NCI-H524 (cell line): Measurements from ENCODE around the gene C1QTNF5.
A peak's percentile ranks its signal among the peaks of the same experiment; 100 is the strongest.

ENCODE experiments used
- DNase-seq, 2 experiments: peaks; one replicate each; lab custom pipeline; 2025; lab: John Stamatoyannopoulos, UW

Gene C1QTNF5

DNA sequence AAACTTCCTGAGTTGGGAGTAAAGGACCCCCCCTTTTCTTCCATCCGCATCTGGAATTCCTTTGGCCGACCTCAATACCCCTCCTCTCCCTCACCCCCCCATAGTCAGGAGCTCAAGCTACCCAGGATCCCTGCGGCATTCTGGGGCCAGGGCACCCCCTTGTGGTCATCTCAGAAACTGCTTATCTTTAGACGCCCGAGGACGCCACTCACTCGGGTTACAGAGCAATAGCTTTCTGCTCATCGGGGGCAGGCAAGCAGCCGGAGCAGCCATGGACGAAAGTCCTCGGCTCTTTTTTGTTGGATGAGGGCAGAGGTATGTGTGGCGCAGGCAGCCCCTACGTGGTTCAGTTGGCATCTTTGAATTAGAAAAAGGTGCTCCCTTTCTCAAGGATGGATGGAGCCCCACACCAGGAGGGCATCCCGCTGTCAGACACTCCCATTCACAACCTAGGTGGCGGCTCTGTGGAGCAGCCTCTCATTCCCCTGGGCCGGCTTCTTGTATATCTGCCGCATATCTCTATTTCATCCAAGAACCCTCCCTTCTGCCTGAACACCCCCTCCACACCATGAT, 2.3 kb downstream of the C1QTNF5 start:
- peak; percentile 13 to 71 for DNase-seq

DNA sequence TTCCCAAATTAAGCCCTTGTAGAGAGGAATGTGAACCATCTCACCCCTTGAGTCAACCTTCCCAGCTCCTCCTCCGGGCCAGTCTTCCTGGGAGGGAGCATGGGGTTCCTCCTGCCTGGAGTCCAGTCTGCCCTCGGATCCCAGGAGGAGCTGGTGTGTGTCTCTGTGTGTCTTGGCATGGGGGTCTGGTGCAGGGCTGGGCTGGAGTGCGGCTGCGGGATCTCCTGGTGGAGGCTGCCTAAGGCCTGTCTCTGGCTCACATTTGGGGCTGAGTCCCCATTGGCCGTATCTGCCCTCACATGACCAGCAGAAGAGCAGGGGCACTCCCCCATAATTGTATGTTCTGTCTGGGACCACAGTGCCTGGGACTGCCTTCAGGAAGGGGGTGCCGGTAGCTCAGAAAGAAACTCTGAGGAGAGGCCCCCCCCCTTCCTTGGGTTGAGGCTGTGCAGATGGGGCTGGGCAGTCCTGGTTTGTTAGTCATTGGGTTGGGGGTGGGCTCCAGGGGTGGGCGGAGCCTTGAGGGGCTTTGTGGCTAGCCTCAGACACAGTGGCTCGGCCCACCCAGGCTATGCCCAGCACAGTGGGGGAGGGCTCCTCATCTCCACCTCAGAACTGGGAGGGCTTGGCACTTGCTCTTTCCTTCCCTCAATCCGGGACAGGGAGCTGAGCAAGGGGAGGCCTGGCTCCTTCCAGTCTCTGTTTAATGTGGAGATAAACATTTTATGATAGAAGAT, 2.9 kb downstream of the C1QTNF5 start:
- peak in 1 of 2 experiments; percentile 31 for DNase-seq

- no peak for DNase-seq
Measured at GRCh38 chr11:119336744-119337469, 3.8 kb downstream of the C1QTNF5 start.

GRCh38 chr11:119335655-119336543, 4.8 kb downstream of the C1QTNF5 start:
- DNase-seq, result no peak

DNA sequence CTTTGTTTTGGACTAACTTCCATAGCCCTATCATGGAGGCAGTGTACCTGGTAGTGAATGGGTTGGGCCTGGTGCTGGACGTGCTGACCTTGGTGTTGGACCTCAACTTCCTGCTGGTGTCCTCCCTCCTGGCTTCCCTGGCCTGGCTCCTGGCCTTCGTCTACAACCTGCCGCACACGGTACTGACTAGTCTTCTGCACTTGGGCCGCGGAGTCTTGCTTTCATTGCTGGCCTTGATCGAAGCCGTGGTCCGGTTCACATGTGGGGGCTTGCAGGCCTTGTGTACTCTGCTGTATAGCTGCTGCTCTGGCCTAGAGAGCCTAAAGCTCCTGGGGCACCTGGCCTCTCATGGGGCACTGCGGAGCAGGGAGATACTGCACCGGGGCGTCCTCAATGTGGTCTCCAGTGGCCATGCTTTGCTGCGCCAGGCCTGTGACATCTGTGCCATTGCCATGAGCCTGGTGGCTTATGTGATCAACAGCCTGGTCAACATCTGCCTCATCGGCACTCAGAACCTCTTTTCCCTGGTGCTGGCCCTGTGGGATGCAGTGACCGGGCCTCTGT, 5.5 kb downstream of the C1QTNF5 start:
- peak in 1 of 2 experiments; percentile 13 for DNase-seq

DNA sequence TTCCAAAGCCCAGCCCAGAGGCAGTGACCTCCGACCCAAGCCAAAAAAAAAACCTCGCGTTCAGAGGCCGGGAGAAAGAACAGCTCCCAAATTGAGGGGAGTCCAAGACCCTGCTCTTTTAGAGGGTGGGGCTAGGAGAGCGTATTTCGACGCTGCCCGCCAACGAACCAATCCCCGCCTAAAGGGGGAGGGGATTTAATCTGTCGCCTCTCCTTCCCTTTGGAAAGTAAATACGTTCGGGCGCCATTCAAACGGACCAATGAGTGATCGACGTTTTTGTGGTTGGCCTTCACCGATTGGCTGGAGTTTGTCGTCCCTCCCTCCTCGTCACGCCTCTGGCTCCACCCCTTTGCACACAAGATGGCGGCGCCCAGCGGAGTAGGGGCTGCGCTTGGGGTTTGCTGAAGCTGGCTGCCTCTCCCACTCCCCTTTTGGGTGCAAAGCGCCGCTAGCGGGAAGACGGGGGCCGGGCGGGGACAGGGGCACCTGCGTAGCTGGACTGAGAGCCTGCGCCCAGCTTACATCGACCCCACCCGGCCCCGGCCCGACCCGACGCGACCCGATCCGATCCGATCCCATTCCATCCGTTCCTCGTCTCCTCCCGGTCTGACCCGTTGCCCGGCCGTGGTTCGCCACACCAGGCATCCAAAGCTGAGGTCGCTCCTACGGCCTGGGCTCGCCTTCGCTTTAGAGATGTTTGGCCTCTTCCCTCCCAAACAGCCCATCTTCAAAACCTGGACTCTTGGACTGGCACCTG, 6.3 kb downstream of the C1QTNF5 start, which contains the start of gene RNF26:
Gene RNF26 (plus strand): TSS at position 354 of the 757 bp plus-strand sequence. CDS start 596 bp downstream, outside the sequence.
- peak; percentile 96 to 98 for DNase-seq

DNA sequence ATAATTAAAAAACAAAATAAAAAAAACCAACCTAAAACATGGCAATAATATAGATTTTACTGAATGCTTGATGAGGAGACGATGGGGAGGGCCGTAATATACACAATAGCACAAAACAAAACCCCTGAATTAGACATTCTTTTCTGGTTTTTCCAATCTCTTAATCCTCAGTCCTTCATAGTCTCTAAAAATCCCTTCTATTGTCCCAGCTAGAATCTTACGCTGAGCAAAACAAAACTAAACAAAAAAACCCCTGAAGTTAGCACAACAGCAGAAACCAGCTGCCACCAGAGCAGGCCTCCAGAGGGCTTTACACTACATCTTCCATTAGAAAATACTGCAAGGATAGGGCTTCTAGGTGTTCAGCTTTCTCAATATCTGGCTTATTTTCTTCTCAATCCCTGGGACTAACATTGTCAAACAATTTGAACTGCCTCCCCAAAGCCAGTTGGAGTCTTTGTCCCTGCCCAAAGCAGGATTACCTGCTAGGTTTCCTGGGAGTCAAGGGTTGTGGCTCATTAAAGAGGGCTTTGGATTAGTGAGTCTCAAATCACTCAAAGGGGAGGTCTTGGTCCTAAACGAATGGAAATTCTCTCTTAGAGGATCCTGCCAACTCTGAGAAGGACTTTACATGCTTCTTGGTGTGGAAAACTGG, 8.4 kb downstream of the C1QTNF5 start:
- no peak for DNase-seq

GRCh38 chr11:119330237-119330636, 10.4 kb downstream of the C1QTNF5 start:
- DNase-seq, result no peak

GRCh38 chr11:119329320-119329719, 11.4 kb downstream of the C1QTNF5 start:
- DNase-seq, result no peak

- no peak for DNase-seq
Measured at GRCh38 chr11:119324189-119324588, 16.5 kb downstream of the C1QTNF5 start.

GRCh38 chr11:119323532-119324033, 17.1 kb downstream of the C1QTNF5 start:
- peak; percentile 18 to 63 for DNase-seq

DNA sequence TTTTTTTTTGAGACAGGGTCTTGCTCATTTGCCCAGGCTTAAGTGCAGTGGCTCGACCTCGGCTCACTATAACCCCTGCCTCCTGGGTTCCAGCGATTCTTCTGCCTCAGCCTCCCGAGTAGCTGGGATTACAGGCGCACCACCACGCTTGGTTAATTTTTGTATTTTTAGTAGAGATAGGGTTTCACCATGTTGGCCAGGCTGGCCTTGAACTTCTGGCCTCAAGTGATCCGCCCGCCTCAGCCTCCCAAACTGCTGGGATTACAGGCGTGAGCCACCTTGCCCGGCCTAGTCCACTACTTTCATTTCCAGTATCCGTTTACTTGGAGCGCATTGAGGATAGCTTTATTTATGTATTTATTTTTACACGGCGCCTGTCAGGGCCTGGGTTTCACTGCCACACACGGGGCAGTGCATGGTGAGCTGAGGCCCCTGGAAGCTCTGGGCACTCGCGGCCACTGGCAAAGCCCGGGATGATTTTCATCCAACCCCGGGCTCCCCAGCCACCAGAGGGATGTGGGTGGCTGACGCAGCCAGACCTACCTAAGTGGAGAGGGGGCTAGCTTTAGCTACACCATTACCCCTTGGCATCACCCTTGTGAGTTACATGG, 17.7 kb downstream of the C1QTNF5 start:
- no peak for DNase-seq

DNA sequence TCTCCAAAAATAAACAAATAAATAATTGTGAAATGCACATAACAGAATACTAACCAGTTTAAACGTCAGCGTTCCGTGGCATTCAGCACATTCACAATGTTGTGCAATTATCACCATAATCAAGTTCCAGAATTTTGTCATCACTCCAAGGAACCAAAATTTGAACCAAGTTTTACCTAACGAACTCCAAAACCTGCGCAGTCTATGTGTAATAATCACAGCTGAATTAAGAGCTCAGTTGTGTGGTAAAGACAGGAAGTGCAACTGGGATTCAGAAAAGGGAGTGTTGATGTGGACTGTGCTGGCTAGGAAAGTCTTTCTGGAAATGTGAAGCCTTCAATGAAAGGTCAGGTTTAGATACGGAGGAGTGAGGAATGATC, 18.3 kb downstream of the C1QTNF5 start:
- no peak for DNase-seq

- peak in 1 of 2 experiments; percentile 33 for DNase-seq
Measured at GRCh38 chr11:119320776-119321524, 19.7 kb downstream of the C1QTNF5 start.

GRCh38 chr11:119320240-119320775, 20.4 kb downstream of the C1QTNF5 start:
- no peak for DNase-seq

GRCh38 chr11:119319700-119320239, 20.9 kb downstream of the C1QTNF5 start:
- no peak for DNase-seq

DNA sequence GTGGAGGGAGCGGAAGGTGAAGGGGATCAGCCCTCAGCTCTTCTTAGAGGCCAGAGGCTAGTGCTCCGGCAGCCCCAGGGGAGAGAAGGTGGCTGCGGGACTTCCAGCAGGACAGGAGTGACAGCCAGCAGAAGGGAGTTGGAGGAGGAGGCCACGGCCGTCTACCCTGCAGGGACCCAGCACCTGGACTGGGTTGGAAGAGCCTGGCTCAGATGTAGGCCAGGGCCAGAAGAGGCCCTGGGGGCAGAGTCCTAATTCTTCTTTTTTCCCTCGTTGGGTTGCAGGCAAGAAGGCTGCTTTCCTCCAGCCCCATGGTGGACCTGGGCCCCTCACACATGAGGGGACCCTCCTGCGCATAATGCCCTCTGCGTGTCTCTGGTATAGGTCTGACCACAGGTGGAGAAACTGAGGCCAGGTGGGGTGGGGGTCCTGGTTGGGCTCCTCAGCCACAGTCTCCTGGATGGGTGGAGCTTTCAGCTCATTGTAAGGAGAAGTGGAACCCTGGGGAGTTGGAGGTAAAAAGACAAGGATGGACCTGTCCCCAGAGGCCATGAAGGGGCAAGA, 21.5 kb downstream of the C1QTNF5 start:
- no peak for DNase-seq
